ENCODE results near the gene CEBPZOS. TPM values are rescaled to one million over a fixed set of nuclear protein-coding genes. Genes with fewer than 3 reads are reported as not detected.
A peak's percentile ranks its signal among the peaks of the same experiment; 100 is the strongest.

Gene CEBPZOS
- total RNA-seq, 1 experiment from 2014 or later = 1.5 TPM

DNA sequence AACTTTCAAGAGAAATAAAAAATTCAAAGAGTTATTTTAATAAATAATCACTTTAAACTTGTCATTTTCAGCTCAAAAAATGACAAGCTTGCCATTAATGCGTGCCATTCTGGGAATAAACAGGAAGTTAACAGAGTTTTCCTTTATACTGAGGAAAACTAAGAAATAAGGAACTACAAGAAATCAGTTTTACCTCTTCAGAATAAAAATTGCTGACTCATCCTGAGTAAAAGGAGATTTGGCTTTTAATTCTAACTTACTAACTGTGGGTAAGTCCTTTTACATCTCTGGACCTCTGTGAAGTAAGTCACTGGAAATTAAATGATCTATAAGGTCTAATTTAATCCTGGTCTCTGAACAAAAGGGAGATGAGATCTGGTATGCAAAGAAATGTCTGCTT lies 19.0 kb downstream of the CEBPZOS start:
- Histone ChIP-seq H3K79me1 (ENCODE audit: insufficient read depth, low read depth, low read length, poor library complexity, severe bottlenecking) (peaks cover 2% of the 10 kb centered on the region), H4K5ac (ENCODE audit: insufficient read length, low read depth, low read length) (no peak overlapping the region), H3K14ac (ENCODE audit: insufficient read depth, low read length) (no peak overlapping the region), H4K20me1 (ENCODE audit: control insufficient read depth, insufficient read depth, insufficient read length) (no peaks in the 10 kb centered on the region), H3K9ac (ENCODE audit: extremely low read depth, insufficient read length, low read length) (no peak overlapping the region), H2BK120ac (ENCODE audit: low read depth, low read length, poor library complexity, severe bottlenecking) (no peak overlapping the region), H3K27ac (ENCODE audit: insufficient read length, low read depth, low read length) (no peak overlapping the region), H3K9me3 (ENCODE audit: control insufficient read depth, low read depth, low read length) (peaks cover 5% of the 10 kb centered on the region), H4K8ac (replicated peaks; ENCODE audit: insufficient read length, low read depth, low read length) (no peak overlapping the region), H2BK15ac (ENCODE audit: low read depth, low read length) (no peak overlapping the region), H2BK5ac (ENCODE audit: insufficient read length, low read length) (no peak overlapping the region), H3K23ac (ENCODE audit: insufficient read length, low read depth, low read length) (no peak overlapping the region), H4K91ac (ENCODE audit: insufficient read length, low read depth, low read length) (no peak overlapping the region), H3K27me3 (ENCODE audit: insufficient read depth, low read length) (no peaks in the 10 kb centered on the region), H2AFZ (ENCODE audit: low read length) (no peak overlapping the region), H3K23me2 (ENCODE audit: insufficient read length, low read depth, low read length, poor library complexity, severe bottlenecking) (no peaks in the 10 kb centered on the region), H3K4me1 (ENCODE audit: insufficient read depth, low read length) (no peaks in the 10 kb centered on the region), H2AK5ac (ENCODE audit: insufficient read length, low read length) (no peak overlapping the region), H3K4ac (ENCODE audit: low read depth, low read length) (no peak overlapping the region), H3K56ac (ENCODE audit: insufficient read length, low read depth, low read length) (no peak overlapping the region), H3T11ph (ENCODE audit: low read length) (no peak overlapping the region), H2BK12ac (ENCODE audit: insufficient read length, low read depth, low read length) (no peak overlapping the region), H3K79me2 (ENCODE audit: insufficient read depth, low read length) (no peaks in the 10 kb centered on the region), H3K4me2 (ENCODE audit: insufficient read depth, insufficient read length, low read length) (no peak overlapping the region), H3K18ac (ENCODE audit: insufficient read length, low read depth, low read length) (no peak overlapping the region), H2BK20ac (ENCODE audit: low read depth, low read length, poor library complexity, severe bottlenecking) (no peak overlapping the region)
- Mint-ChIP-seq H3K4me1 (peaks cover 8 to 10% of the 10 kb centered on the region in 2 experiments), H3K9me3 (peaks cover 0 to 4% of the 10 kb centered on the region in 2 experiments; a peak in 3 of 5 replicates), H3K36me3 (ENCODE audit: insufficient read depth in 1 of 3, low read depth in 3 of 3) (peaks cover 72 to 94% (median 90%) of the 10 kb centered on the region in 3 experiments), H3K27me3 (ENCODE audit: low read depth) (no peaks in the 10 kb centered on the region), H3K27ac (peak overlapping the region in 2 of 3 experiments; percentile 17 to 90; a peak in 3 of 7 replicates), H3K4me3 (no peak overlapping the region)
- TF ChIP-seq, protein P1, sequence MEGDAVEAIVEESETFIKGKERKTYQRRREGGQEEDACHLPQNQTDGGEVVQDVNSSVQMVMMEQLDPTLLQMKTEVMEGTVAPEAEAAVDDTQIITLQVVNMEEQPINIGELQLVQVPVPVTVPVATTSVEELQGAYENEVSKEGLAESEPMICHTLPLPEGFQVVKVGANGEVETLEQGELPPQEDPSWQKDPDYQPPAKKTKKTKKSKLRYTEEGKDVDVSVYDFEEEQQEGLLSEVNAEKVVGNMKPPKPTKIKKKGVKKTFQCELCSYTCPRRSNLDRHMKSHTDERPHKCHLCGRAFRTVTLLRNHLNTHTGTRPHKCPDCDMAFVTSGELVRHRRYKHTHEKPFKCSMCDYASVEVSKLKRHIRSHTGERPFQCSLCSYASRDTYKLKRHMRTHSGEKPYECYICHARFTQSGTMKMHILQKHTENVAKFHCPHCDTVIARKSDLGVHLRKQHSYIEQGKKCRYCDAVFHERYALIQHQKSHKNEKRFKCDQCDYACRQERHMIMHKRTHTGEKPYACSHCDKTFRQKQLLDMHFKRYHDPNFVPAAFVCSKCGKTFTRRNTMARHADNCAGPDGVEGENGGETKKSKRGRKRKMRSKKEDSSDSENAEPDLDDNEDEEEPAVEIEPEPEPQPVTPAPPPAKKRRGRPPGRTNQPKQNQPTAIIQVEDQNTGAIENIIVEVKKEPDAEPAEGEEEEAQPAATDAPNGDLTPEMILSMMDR (conservative IDR thresholded peaks at IDR 0.05) = no peak
- DNase-seq = no peak
- no CpG with 5 or more reads among the region's 1 CpG for WGBS (ENCODE audit: extremely low coverage, insufficient read length, low lambda C conversion rate)
